ENCODE data around the gene NPC2.

GRCh38 chr14:74524812-74525135, 31.7 kb upstream of the NPC2 start:
- TF ChIP-seq, protein P1, sequence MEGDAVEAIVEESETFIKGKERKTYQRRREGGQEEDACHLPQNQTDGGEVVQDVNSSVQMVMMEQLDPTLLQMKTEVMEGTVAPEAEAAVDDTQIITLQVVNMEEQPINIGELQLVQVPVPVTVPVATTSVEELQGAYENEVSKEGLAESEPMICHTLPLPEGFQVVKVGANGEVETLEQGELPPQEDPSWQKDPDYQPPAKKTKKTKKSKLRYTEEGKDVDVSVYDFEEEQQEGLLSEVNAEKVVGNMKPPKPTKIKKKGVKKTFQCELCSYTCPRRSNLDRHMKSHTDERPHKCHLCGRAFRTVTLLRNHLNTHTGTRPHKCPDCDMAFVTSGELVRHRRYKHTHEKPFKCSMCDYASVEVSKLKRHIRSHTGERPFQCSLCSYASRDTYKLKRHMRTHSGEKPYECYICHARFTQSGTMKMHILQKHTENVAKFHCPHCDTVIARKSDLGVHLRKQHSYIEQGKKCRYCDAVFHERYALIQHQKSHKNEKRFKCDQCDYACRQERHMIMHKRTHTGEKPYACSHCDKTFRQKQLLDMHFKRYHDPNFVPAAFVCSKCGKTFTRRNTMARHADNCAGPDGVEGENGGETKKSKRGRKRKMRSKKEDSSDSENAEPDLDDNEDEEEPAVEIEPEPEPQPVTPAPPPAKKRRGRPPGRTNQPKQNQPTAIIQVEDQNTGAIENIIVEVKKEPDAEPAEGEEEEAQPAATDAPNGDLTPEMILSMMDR (IDR thresholded peaks at IDR 0.05) = no peak
- TF ChIP-seq, protein P2, sequence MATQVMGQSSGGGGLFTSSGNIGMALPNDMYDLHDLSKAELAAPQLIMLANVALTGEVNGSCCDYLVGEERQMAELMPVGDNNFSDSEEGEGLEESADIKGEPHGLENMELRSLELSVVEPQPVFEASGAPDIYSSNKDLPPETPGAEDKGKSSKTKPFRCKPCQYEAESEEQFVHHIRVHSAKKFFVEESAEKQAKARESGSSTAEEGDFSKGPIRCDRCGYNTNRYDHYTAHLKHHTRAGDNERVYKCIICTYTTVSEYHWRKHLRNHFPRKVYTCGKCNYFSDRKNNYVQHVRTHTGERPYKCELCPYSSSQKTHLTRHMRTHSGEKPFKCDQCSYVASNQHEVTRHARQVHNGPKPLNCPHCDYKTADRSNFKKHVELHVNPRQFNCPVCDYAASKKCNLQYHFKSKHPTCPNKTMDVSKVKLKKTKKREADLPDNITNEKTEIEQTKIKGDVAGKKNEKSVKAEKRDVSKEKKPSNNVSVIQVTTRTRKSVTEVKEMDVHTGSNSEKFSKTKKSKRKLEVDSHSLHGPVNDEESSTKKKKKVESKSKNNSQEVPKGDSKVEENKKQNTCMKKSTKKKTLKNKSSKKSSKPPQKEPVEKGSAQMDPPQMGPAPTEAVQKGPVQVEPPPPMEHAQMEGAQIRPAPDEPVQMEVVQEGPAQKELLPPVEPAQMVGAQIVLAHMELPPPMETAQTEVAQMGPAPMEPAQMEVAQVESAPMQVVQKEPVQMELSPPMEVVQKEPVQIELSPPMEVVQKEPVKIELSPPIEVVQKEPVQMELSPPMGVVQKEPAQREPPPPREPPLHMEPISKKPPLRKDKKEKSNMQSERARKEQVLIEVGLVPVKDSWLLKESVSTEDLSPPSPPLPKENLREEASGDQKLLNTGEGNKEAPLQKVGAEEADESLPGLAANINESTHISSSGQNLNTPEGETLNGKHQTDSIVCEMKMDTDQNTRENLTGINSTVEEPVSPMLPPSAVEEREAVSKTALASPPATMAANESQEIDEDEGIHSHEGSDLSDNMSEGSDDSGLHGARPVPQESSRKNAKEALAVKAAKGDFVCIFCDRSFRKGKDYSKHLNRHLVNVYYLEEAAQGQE (IDR thresholded peaks at IDR 0.05; ENCODE audit: insufficient read depth in 1 of 2, low read depth in 2 of 2, low read length in 1 of 2) = no peak
